NB4 (cell line): ENCODE data around the gene TMEM114.

Experiments used
- POLR2A ChIP-seq: IDR thresholded peaks from 2 replicates; pipeline ENCODE4 v1.6.1; 2011; ENCODE audit warnings: mild to moderate bottlenecking; ENCODE audit not compliant: insufficient read length; ENCODE audit errors: extremely low read depth
- TF ChIP-seq, protein P1 (sequence below): IDR thresholded peaks from 2 replicates; pipeline ENCODE4 v1.6.1; 2011; ENCODE audit warnings: low read depth, low read length

DNA sequence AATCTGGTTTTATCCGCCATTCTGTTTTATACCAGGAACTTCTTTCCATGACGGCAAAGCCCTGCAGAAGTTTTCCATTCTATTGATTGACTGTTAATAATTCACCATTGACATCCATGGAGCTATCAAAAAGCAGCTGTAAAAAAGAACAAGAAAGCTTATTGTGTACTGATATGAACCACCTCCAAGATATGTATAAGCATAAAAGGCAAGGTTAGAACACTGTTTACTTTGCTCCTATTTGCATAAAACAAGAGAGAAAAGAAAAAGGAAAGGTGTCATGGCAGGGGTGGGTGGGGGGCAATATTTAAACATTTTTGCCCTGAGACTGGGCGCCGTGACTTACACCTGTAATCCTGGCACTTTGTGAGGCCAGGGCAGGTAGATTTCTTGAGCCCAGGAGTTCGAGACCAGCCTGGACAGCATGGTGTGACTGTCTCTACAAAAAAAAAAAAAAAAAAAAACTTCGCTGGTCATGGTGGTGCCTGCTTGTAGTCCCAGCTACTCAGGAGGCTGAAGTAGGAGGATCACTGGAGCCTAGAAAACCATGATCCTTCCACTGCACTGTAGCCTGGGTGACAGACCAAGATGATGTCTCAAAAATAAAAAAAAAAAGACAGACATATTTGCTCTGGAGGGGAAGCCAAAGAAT, 52.5 kb downstream of the TMEM114 start:
- no peak for TF ChIP-seq POLR2A
- TF ChIP-seq, protein P1, sequence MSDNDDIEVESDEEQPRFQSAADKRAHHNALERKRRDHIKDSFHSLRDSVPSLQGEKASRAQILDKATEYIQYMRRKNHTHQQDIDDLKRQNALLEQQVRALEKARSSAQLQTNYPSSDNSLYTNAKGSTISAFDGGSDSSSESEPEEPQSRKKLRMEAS, result no peak
